GM21447 (cell line): ENCODE results near the gene MUC5AC.
"Not testable (repeated sequence)": the region's sequence is repeated elsewhere in the genome, so short reads cannot be mapped to it uniquely, and the experiment has no call there.

Experiments used
- ATAC-seq: cut with Tn5 transposase; IDR thresholded peaks from one replicate; pipeline ENCODE4 v1.9.1; 2021; ENCODE audit not compliant: unreplicated experiment

MUC5AC gene

GRCh38 chr11:1206391-1207271 lies 48.9 kb downstream of the MUC5AC start:
- no peak for ATAC-seq

- ATAC-seq = no peak
Measured at GRCh38 chr11:1207401-1208143, 49.8 kb downstream of the MUC5AC start.

- ATAC-seq = no peak
Measured at GRCh38 chr11:1208144-1208393, 50.3 kb downstream of the MUC5AC start.

GRCh38 chr11:1208394-1209261 lies 50.9 kb downstream of the MUC5AC start:
- no peak for ATAC-seq

GRCh38 chr11:1209371-1210057 lies 51.8 kb downstream of the MUC5AC start:
- no peak for ATAC-seq

GRCh38 chr11:1211838-1212237 lies 54.1 kb downstream of the MUC5AC start:
- no peak for ATAC-seq

- ATAC-seq = not testable (repeated sequence)
Measured at GRCh38 chr11:1215826-1216225, 58.1 kb downstream of the MUC5AC start.

GRCh38 chr11:1217151-1217550 lies 59.4 kb downstream of the MUC5AC start:
- no peak for ATAC-seq

- ATAC-seq = no peak
Measured at GRCh38 chr11:1218256-1218787, 60.6 kb downstream of the MUC5AC start.

- ATAC-seq = no peak
Measured at GRCh38 chr11:1218788-1219445, 61.2 kb downstream of the MUC5AC start.

- ATAC-seq = no peak
Measured at GRCh38 chr11:1219446-1219833, 61.7 kb downstream of the MUC5AC start.

- no peak for ATAC-seq
Measured at GRCh38 chr11:1219834-1220815, 62.4 kb downstream of the MUC5AC start.

- no peak for ATAC-seq
Measured at GRCh38 chr11:1220941-1221721, 63.4 kb downstream of the MUC5AC start.

- ATAC-seq = no peak
Measured at GRCh38 chr11:1221848-1222311, 64.1 kb downstream of the MUC5AC start.

GRCh38 chr11:1222491-1223345 lies 65.0 kb downstream of the MUC5AC start, which contains the start of gene MUC5B:
Gene MUC5B, plus strand, starts transcription at chr11:1223066. Its CDS starts 58 bp downstream, at chr11:1223124.
- ATAC-seq = no peak

GRCh38 chr11:1223346-1224110 lies 65.8 kb downstream of the MUC5AC start:
- ATAC-seq = no peak
